ENCODE data around the gene SNX9. TPM values are rescaled to one million over a fixed set of nuclear protein-coding genes. Genes with fewer than 3 reads are reported as not detected.

Gene SNX9
- polyA plus RNA-seq, 2 of the 4 experiments (the other 2 are of a cell fraction): 13.9 to 29.8 TPM

DNA sequence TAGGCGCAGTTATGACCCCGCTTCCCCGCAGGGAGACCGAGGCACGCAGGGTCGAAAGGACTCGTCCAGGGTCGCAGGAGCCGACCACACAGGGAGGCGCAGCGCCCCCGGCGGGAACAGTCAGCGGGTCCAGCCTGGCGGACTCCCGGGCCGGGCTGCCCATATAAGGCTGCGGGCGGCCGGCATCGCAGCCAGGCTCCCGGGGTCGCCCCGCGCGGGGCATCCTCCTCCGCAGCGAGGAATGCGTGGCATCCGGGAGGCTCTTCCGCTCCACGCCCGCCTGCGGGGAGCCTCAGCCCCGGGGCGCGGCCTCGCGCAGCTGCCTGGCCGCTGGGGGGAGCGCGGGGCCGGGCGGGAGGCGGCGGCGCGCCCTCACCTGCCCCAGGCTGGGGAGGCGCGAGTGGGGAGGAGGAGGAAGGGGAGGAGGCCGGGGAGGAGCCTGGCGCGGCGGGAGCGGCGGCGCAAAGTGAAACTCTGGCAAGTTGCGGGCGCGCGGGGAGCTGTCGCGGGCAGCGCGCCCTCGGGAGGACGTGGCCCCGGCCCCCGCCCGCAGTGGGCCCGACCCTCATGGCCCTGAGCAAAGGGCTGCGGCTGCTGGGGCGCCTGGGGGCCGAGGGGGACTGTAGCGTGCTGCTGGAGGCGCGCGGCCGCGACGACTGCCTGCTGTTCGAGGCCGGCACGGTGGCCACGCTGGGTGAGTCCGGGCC is 158.5 kb downstream of the SNX9 start, which contains the start of gene SYNJ2 (continued):
- TF ChIP-seq PHF8 (IDR thresholded peaks at IDR 0.05; ENCODE audit: borderline replicate concordance, low read depth) (0 out of 2 replicates have a peak, but pooled peaks have one; percentile 21), CBX8 (IDR thresholded peaks at IDR 0.05) (no peak), TFCP2L1 (CRISPR knock-in tag; IDR thresholded peaks at IDR 0.05) (no peak), HEYL (CRISPR knock-in tag; IDR thresholded peaks at IDR 0.05) (no peak), GATA3 (IDR thresholded peaks at IDR 0.05; ENCODE audit: borderline replicate concordance) (no peak), ATOH8 (CRISPR knock-in tag; IDR thresholded peaks at IDR 0.05; ENCODE audit: low read depth) (no peak), RAD21 (conservative IDR thresholded peaks at IDR 0.05 in 1 of 2, IDR thresholded peaks at IDR 0.05 in 1 of 2) (peak; percentile 12 to 61; a peak in 3 of 5 replicates), RFX5 (IDR thresholded peaks at IDR 0.05) (no peak), JUN (IDR thresholded peaks at IDR 0.05) (peak; percentile 64 to 70; a peak in 3 of 5 replicates), ZNF302 (CRISPR knock-in tag; IDR thresholded peaks at IDR 0.05) (no peak), SREBF2 (IDR thresholded peaks at IDR 0.05) (no peak), EHMT2 (IDR thresholded peaks at IDR 0.05; ENCODE audit: low read depth) (no peak)
- TF ChIP-seq, protein P1, sequence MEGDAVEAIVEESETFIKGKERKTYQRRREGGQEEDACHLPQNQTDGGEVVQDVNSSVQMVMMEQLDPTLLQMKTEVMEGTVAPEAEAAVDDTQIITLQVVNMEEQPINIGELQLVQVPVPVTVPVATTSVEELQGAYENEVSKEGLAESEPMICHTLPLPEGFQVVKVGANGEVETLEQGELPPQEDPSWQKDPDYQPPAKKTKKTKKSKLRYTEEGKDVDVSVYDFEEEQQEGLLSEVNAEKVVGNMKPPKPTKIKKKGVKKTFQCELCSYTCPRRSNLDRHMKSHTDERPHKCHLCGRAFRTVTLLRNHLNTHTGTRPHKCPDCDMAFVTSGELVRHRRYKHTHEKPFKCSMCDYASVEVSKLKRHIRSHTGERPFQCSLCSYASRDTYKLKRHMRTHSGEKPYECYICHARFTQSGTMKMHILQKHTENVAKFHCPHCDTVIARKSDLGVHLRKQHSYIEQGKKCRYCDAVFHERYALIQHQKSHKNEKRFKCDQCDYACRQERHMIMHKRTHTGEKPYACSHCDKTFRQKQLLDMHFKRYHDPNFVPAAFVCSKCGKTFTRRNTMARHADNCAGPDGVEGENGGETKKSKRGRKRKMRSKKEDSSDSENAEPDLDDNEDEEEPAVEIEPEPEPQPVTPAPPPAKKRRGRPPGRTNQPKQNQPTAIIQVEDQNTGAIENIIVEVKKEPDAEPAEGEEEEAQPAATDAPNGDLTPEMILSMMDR (IDR thresholded peaks at IDR 0.05): peak; percentile 61
- TF ChIP-seq, protein P2, sequence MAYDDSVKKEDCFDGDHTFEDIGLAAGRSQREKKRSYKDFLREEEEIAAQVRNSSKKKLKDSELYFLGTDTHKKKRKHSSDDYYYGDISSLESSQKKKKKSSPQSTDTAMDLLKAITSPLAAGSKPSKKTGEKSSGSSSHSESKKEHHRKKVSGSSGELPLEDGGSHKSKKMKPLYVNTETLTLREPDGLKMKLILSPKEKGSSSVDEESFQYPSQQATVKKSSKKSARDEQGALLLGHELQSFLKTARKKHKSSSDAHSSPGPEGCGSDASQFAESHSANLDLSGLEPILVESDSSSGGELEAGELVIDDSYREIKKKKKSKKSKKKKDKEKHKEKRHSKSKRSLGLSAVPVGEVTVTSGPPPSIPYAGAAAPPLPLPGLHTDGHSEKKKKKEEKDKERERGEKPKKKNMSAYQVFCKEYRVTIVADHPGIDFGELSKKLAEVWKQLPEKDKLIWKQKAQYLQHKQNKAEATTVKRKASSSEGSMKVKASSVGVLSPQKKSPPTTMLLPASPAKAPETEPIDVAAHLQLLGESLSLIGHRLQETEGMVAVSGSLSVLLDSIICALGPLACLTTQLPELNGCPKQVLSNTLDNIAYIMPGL (CRISPR knock-in tag; IDR thresholded peaks at IDR 0.05; ENCODE audit: borderline replicate concordance): no peak

DNA sequence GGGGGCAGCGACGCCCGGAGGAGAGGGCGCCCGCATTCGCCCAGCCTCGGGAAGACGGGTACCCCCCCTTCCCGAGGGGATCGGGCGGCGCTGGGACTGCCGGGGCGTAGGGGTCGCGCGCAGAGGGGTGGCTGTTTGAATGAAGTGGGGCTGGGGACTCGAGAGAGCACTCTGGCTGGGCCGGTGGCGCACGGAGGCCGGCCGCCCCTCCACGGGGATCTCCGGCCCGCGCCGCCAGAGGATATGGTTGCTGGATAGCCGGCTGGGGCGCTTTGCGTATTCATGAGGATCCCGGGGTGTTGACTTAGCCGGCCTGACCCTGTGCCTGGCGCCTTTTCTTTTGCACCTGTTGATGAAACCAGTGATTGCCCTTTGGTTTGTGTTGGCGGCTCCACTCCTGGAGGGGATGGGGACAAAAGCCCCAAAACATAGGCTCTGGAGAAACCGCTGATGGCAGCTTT is 159.1 kb downstream of the SNX9 start:
- ATAC-seq (peak; percentile 39 to 41; a peak in 5 of 6 replicates), FAIRE-seq (no peak), DNase-seq (ENCODE audit: low read depth in 1 of 2, low spot score in 1 of 2) (peak; percentile 24 to 30)
- ChIA-PET POLR2A (interaction anchor here (0.8 to 1.2 kb wide), 2 partner anchors 44 to 798 kb away, joined by 3 to 4 read pairs; no protein-coding TSS in a partner anchor), CTCF (interaction anchor here (0.6 to 4.6 kb wide), 17 partner anchors 12 to 136 kb away, joined by 3 to 26 read pairs (median 5); no protein-coding TSS in a partner anchor)
- TF ChIP-seq EHF (CRISPR knock-in tag; IDR thresholded peaks at IDR 0.05) (no peak), RNF2 (IDR thresholded peaks at IDR 0.05; ENCODE audit: borderline replicate concordance, low read depth) (no peak), HDAC2 (IDR thresholded peaks at IDR 0.05) (no peak), HOXA7 (CRISPR knock-in tag; IDR thresholded peaks at IDR 0.05) (no peak), CBX2 (IDR thresholded peaks at IDR 0.05; ENCODE audit: borderline replicate concordance, low read depth) (no peak), ZNF302 (CRISPR knock-in tag; IDR thresholded peaks at IDR 0.05) (no peak), HOXB13 (CRISPR knock-in tag; IDR thresholded peaks at IDR 0.05; ENCODE audit: low read depth) (no peak)
- TF ChIP-seq, protein P3, sequence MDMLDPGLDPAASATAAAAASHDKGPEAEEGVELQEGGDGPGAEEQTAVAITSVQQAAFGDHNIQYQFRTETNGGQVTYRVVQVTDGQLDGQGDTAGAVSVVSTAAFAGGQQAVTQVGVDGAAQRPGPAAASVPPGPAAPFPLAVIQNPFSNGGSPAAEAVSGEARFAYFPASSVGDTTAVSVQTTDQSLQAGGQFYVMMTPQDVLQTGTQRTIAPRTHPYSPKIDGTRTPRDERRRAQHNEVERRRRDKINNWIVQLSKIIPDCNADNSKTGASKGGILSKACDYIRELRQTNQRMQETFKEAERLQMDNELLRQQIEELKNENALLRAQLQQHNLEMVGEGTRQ (IDR thresholded peaks at IDR 0.05): no peak
- peak overlapping the region; percentile 96 for H3K4me2 ChIP-seq
- WGBS (ENCODE audit: missing lambda C conversion rate): 0% methylated on average over 3 of the region's 36 CpGs
- H3K27ac ChIP-seq: peak overlapping the region; percentile 89 to 97
- H3K4me1 ChIP-seq: peaks cover 44% of the 10 kb centered on the region
- peak overlapping the region; percentile 89 for H3K4me3 ChIP-seq
- no peaks in the 10 kb centered on the region for H3K9me3 ChIP-seq

Data from A549 (cell line).